Activated naive CD8-positive, alpha-beta T cell treated with anti-CD3 and anti-CD28 coated beads, Interleukin-2, amount 50 U/mL, for 16 hours (primary cell): ENCODE measurements around the gene ANKRD39.
A peak's percentile ranks its signal among the peaks of the same experiment; 100 is the strongest.
"Not testable (repeated sequence)": the region's sequence is repeated elsewhere in the genome, so short reads cannot be mapped to it uniquely, and the experiment has no call there.

Experiments used
- DNase-seq: peaks from one replicate; pipeline ENCODE4 v3.0.0-alpha.2; 2020; ENCODE audit warnings: low read depth, low spot score

ANKRD39 gene

DNA sequence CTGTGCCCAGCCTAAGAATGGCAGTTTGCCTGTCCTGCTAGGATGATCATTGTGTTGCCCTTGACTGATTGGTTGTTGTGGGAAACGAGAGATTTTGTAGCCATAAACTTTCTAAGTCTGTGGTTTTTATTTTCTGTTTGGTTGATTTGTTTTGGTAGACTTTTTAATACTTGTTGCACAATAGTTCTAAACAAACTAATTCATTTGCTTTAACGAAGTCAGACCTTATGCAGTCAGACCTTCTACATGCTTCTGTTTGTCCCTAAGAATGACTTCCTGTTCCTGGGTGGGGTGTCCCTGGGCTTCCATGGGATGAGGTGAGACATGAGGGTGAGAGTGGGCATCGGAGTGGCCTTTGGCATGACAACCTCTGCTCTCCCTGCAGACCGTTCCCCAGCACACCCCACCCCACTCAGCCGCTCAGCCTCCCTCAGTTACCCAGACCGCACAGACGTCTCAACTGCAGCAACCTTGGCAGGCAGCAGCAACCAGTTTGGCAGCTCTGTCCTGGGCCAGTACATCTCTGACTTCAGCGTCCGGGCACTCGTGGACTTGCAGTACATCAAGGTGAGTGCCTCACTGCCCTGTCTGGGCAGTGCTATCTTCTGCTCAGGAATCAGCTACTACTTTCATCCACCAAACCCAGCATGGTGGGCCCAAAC, 49.5 kb downstream of the ANKRD39 start:
- DNase-seq: no peak

DNA sequence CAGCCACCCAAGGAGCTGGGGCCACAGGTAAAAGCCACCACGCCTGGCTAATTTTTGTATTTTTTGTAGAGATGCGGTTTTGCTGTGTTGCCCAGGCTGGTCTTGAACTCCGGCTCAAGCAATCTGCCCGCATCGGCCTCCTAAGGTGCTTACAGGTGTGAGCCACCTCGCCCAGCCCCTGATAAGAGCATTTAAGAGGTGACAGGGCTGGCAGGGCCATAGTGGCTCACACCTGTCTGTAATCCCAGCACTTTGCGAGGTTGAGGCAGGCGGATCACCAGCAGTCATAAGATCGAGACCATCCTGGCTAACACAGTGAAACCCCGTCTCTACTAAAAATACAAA, 50.7 kb downstream of the ANKRD39 start:
- DNase-seq: no peak

DNA sequence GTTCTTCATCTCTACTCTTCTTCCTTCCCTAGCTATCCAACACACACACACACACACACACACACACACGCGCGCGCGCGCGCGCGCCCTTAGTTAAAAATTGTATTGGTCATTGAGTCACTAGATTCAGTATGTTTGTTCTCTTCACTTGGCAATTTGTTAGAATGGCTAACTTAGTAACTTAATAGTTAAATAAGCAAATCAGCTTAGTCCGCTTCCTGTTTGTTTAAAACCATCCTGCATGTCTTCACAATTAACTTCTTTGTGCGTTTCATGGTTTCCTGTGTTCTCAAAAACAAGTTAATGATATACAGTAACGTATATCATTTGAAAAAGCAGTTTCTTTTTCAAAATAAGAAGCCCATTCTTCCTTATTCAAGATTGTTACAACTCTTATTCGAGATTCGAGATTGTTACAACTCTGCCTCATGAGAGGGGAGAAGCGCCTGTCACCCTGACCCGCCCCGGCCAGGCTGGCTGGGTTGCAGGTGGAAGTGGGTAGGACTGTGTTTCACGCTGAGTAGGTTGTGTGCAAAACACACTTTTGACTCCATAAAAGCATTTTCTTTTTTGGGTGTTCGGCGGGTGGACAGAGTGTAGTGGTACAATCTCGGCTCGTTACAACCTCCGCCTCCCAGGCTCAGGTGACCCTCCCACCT, 51.2 kb downstream of the ANKRD39 start:
- DNase-seq: no peak

DNA sequence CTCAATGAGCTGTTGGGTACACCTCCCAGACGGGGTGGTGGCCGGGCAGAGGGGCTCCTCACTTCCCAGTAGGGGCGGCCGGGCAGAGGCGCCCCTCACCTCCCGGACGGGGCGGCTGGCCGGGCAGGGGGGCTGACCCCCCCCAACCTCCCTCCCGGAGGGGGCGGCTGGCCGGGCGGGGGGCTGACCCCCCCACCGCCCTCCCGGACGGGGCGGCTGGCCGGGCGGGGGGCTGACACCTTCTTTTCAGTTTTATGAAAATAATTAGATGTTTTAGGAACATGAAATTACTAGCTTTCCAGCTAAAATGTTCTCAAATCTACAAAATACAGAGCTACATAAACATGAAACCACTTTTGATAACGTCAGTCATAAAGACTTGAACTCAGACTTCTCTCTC, 51.9 kb downstream of the ANKRD39 start:
- DNase-seq: not testable (repeated sequence)

DNA sequence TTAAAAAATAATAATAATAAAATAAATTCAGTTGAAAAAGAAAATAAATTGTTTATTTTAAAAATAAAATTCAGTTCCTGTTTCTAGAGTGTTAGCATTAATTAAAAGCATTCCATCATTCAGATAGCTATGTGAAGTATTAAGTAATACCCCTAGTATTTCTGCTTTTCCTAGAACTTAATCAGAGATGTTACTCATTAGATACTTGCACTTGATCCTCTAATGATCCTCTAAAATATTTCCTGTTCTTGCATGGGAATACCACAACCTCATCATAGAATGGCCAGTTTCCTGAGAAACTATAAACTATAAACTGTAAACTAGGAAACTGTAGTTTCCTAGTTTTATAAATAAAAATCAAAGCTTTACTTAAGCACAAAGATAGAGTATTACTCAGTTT, 52.8 kb downstream of the ANKRD39 start:
- no peak for DNase-seq

DNA sequence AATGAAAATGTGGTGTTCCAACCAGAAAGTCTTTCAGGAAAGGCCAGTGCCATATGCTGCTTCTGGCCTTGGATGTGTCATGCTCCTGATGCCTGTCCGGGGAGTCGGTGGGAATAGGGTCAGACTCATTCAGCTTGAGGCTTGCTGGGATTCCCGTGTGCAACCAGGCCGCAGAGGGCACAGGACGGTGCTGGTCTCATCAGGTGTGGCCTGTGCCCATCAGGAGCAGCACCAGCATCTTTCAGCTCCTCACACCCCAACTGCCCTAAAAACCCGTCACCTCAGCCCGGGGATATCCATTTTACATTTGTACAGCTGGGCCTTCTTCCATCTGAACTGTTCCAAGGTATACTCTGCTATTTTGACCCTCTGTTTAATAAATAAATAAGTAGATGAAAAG, 55.1 kb downstream of the ANKRD39 start:
- DNase-seq: no peak

DNA sequence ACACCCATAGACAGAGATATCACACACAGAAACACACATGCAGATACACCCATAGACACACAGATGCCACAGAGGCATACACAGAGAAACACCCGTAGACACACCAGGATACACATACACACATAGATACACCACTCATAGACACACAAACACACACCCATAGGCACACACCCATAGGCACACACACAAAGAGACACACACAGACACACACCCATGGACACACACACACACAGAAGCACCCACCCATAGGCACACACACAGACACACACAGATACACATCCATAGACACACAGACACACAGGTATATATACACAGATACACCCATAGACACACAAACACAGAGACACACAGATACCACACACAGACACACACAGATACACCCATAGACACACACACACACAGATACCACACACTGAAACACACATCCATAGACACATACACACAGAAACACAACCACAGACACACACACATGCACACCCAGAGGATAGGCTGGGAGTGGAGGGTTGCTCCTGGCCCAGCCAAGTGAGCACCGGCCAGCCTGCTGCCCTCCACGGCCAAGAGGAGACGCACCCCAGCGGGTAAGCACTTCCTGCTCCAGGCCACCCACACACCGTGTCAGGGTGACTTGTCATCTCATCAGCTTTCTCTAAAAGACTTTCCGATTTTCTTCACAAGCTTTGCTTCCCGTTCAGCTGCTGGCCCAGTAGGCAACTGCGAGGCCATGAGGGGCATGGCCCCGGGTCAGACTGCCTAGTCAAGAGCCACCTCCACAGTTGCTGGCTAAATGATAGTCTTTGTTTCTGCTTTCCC, 55.8 kb downstream of the ANKRD39 start:
- no peak for DNase-seq

DNA sequence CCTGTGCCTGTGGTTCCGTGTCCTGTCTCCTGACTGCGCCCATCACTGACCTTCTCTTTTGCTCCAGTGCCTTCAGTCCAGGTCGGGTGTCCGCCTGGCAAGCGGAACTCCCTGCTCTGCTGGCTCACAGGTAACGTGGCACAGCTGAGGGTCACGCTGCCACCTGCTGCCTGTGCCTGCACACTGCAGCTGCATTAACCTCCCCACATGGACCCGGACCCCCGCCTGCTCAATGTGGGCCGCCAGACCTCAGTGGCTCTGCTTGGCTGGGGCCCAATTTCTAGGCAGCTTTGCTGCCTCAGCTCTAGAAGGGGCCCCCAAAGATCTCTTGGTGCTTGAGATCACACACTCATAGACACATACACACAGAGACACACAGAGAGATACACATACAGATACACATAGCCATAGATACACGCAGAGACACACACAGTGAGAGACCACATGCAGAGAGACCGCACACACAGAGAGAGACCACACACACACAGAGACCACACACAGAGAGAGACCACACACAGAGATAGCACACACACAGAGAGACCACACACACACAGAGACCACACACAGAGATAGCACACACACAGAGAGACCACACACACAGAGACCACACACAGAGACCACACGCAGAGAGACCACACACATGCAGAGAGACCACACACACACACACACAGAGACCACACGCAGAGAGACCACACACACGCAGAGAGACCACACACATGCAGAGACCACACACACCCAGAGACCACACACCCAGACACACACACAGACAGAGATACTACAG, 56.6 kb downstream of the ANKRD39 start:
- DNase-seq: peak; percentile 49

DNA sequence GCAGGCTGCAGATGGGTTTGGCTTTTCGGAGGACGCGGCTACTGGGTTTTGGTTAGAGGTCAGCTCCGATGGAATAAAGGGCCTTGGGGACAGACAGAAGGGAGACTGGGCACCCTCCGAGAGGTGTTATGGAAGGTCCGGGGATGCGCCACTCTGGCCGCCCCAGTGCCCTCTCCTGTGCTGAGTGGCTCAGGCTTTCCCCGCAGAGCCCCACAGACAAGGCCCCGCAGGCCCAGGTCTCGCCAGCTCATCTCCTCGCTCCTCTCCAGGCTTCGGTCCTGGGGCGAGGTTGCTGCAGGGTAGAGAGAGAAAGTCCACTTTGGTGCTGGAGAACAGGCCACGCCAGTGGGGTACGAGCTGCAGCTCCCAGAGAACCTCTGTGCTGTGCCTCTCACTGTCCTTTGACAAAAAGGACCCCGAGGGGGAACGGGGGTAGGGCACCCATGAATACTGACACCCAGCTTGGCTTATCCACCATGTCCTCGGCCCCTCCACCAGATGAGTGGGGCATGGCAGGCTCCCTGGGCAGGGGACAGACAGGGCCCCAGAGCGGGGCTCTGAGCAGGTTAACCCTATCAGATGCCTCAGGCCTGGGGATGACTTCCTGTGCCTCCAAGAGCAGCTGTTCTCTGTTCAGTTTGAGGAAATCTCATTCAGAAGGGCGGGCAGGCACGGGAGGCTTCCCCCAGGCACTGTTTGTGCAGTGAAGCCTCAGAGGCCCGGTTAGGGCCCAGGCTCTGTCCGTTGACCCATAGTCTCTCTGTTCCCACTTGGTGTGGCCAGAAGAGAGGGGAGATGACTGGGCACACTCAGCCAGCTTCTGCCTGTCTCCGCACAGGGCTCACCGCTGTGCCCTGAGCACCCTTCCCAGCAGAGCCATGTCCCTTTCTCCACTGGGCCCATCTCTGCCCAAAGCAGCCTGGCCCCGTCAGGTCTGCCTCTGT, 57.5 kb downstream of the ANKRD39 start:
- no peak for DNase-seq

DNA sequence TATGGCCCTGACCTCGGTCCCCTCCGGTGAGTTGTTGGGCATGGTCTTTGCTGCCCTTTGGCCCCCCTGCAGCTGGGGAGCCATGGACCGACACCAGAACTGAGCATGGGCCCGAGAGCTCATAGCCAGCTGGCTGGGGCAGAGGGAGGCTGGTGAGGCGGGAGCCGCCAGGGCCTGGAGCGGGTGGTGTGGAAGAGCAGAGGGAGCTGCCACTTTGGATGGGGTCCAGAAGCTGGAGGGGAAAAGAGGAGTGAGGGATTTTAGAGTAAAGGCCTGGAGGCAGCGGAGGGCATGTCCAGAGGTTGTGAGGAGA, 58.2 kb downstream of the ANKRD39 start:
- DNase-seq: no peak

DNA sequence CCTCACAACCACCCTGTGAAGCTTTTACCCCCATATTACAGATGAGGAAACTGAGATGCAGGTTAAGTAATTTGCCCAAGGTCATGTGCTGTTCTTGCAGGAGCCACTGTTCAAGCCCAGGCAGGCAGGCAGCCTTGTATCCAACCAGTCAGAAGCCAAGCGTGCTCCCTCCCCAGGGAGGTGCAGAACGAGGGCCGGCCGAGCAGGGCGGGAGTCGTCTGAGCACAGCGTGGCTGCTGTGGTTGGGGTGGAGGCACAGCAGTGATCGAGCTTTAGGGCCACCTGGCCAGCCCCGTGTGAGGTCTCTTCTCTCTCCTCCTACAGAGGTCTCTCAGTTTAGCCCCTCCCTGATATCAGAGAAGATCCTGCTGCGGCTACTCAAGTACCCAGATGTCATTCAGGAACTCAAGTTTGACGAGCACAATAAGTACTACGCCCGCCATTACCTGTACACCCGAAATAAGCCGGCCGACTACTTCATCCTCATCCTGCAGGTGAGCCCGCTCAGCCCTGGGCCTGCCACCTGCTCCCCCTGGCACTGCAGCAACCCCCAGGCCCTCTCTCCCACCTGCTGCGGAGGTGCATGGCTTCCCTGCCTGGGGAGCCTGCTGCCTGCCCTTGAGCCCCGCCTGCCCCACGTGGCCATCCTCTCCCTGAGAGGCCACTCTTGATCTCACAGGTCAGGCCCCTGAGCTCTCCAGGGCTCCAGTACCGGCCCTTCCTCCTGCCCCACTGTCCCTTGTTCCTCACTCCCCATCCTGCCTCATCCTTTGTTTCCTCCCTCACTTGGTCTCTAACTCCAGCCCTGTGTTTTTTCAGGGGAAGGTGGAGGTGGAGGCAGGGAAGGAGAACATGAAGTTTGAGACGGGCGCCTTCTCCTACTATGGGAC, 58.8 kb downstream of the ANKRD39 start:
- DNase-seq: no peak
